Esophagus muscularis mucosa (tissue), 3 donors: ENCODE data around the gene IKZF4.

Source experiments
- CTCF ChIP-seq, 3 experiments: fragments of 200-600 bp in 2 of 3; fragments of 450-650 bp in 1 of 3; sonication (generic) in 2 of 3; IDR thresholded peaks; one replicate each; pipeline ENCODE4 v1.5.1; 2017 to 2019; ENCODE audit warnings: antibody characterized with exemption in 3 of 3, mild to moderate bottlenecking in 2 of 3, moderate library complexity in 1 of 3
- POLR2A ChIP-seq: fragments of 450-650 bp; IDR thresholded peaks from one replicate; pipeline ENCODE4 v1.6.1; 2017; ENCODE audit warnings: antibody characterized with exemption, moderate library complexity, mild to moderate bottlenecking, low read depth
- POLR2AphosphoS5 ChIP-seq, 2 donors: sonication (generic); formaldehyde crosslinking; IDR thresholded peaks; one replicate each; pipeline ENCODE4 v1.6.1; 2017; ENCODE audit warnings: antibody characterized with exemption in 2 of 2

DNA sequence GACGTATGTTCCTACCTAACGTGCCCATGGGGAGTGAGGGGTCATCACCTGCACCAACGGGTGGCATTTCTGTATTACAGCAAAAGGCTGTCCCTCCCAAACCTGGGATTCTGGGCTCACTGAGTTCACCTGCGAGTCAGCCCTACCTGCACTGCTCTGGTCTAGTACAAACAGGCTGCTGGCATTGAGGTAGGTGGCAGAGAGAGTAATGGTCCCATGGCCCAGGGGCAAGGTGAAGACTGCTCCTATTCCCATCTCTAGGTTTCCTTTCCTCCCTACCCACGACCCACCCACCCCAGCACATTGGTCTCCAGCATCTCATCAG is 23.3 kb upstream of the IKZF4 start:
- TF ChIP-seq POLR2AphosphoS5 (IDR thresholded peaks at IDR 0.05): no peak
- TF ChIP-seq POLR2A: no peak
- TF ChIP-seq CTCF (IDR thresholded peaks at IDR 0.05): no peak
